ENCODE measurements around the gene SLC25A51. TPM values are rescaled to one million over a fixed set of nuclear protein-coding genes. Genes with fewer than 3 reads are reported as not detected.

The SLC25A51 gene
- total RNA-seq, 4 donors from 2014 or later = 32.2 to 67.8 (median 57.8) TPM

GRCh38 chr9:37927132-37927531, 23.2 kb upstream of the SLC25A51 start:
- TF ChIP-seq POLR2A (IDR thresholded peaks at IDR 0.05) (no peak), CTCF (IDR thresholded peaks at IDR 0.05) (no peak)
- Histone ChIP-seq H3K4me1 (peaks cover 0 to 9% (median 0%) of the 10 kb centered on the region in 4 donors), H3K9me3 (no peaks in the 10 kb centered on the region), H3K4me3 (no peak overlapping the region), H3K27me3 (no peaks in the 10 kb centered on the region), H3K36me3 (peaks cover 0 to 10% (median 0%) of the 10 kb centered on the region in 3 donors), H3K27ac (no peak overlapping the region)
- no peak for DNase-seq

DNA sequence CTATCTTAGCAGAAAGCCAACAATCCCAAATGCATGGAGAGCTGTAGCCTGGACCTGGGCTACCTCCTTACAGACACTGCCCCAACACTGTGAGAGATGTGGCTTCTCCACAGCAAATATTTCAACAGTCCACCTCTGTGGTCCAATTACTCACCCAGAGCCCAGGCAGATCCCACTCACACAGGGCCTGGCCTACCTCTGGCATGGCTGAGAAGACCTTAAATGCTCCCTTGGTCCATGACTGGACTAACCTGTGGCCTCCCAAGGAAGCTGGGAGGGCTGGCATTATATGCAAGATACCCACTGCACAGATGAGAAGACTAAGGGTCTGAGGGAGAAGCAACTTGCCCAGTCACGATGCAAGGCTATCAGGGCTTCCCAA, 22.8 kb upstream of the SLC25A51 start:
- H3K27me3 ChIP-seq = no peaks in the 10 kb centered on the region
- peaks cover 0 to 10% (median 0%) of the 10 kb centered on the region in 3 donors for H3K36me3 ChIP-seq
- TF ChIP-seq CTCF (IDR thresholded peaks at IDR 0.05) (no peak), POLR2A (IDR thresholded peaks at IDR 0.05) (no peak)
- H3K9me3 ChIP-seq = no peaks in the 10 kb centered on the region
- DNase-seq = no peak
- H3K4me3 ChIP-seq = no peak overlapping the region
- no peak overlapping the region for H3K27ac ChIP-seq
- H3K4me1 ChIP-seq = peaks cover 0 to 9% (median 0%) of the 10 kb centered on the region in 4 donors

DNA sequence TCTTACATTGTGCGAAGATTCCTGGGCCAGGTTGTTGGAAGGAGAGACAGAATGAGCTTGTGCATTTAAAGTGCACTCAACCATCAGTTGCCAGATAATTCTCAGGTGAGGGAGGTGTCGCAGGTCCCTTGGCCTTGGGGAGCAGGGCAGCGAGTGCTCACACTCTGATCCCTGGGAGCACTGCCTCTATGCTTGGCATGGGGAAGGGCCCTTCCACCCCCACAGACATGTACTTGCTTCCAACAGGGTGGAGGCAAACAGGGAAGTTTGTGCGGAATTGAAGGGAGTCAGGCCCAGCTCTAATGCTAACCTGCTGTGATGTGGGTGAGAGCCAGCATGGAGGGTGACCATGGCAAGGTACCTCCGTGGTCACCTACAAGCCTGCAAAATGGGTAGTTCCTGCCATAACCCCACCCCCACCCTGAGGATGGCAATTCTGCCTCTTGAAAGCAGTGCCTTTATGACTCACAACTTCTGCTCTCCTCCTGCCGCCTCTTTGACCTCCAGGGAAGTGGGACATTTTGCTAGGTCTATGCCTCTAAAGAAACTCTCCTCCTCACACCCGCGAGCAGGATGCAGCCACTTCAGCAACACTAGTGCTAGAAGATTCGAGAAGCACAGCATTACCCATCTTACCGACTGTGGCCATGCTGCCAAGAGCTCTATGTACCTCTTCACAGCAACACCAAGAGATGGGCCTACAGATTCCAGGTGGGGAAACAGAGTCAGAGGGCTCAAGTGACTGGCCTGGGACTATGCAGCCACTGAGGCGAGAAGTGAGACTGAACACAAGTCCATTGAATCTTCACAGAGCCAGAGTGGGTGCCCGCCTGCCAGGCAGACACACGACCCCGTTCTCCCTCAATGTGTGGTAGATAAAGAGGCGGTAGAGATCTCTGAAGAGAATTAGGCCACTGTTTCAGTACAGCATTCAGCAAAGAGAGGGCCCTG, 22.1 kb upstream of the SLC25A51 start:
- Histone ChIP-seq H3K27me3 (no peaks in the 10 kb centered on the region), H3K4me1 (peaks cover 0 to 9% (median 0%) of the 10 kb centered on the region in 4 donors), H3K9me3 (no peaks in the 10 kb centered on the region), H3K4me3 (no peak overlapping the region), H3K36me3 (peaks cover 0 to 10% (median 0%) of the 10 kb centered on the region in 3 donors), H3K27ac (no peak overlapping the region)
- no peak for DNase-seq
- no peak for TF ChIP-seq CTCF (IDR thresholded peaks at IDR 0.05)
- TF ChIP-seq POLR2A (IDR thresholded peaks at IDR 0.05) = no peak

DNA sequence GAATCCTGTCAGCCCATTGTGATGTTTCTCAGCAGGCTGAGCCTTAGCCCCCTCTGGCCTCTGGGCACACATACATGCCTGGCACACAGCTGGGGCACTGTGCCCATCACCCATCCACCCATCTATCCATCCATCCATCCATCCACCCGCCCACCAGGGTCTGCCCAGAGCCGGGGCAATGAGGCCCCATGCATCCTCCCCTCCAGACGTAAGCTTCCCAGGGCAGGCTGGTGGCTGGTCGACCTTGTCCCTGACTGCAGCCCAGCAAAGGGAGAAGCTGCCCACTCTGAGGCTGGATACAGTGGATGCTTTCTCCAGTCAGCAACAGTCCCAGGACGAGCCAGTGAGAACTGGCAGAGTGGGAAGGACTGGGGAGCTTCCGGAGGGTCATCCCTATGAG, 21.1 kb upstream of the SLC25A51 start:
- Histone ChIP-seq H3K27me3 (no peaks in the 10 kb centered on the region), H3K9me3 (no peaks in the 10 kb centered on the region), H3K4me3 (no peak overlapping the region), H3K27ac (no peak overlapping the region), H3K4me1 (peaks cover 0 to 9% (median 0%) of the 10 kb centered on the region in 4 donors), H3K36me3 (peaks cover 0 to 10% (median 0%) of the 10 kb centered on the region in 3 donors)
- DNase-seq = no peak
- no peak for TF ChIP-seq CTCF (IDR thresholded peaks at IDR 0.05)
- TF ChIP-seq POLR2A (IDR thresholded peaks at IDR 0.05) = no peak

- H3K27ac ChIP-seq = no peak overlapping the region
- H3K4me1 ChIP-seq = peaks cover 0 to 9% (median 0%) of the 10 kb centered on the region in 4 donors
- no peak overlapping the region for H3K4me3 ChIP-seq
- no peaks in the 10 kb centered on the region for H3K27me3 ChIP-seq
- H3K9me3 ChIP-seq = no peaks in the 10 kb centered on the region
- H3K36me3 ChIP-seq = peaks cover 0 to 6% (median 0%) of the 10 kb centered on the region in 3 donors
- DNase-seq = no peak
- TF ChIP-seq POLR2A (IDR thresholded peaks at IDR 0.05) (no peak), CTCF (IDR thresholded peaks at IDR 0.05) (no peak)
Measured at GRCh38 chr9:37924538-37924937, 20.6 kb upstream of the SLC25A51 start.

All from Peyer's patch (tissue), 4 donors.